HepG2 (cell line): Measurements from ENCODE around the gene PRR12. TPM values are rescaled to one million over a fixed set of nuclear protein-coding genes. Genes with fewer than 3 reads are reported as not detected.

ENCODE experiments used
- ATAC-seq: fragments of 200-7000 bp; cut with Tn5 transposase; 3 replicates; pipeline ENCODE4 v1.9.1; 2020; ENCODE audit warnings: mild to moderate bottlenecking, moderate library complexity
- BruUV-seq: library from RNA; stranded (reverse); fragments of 400-500 nt; replicated peaks from 2 replicates; lab custom pipeline; 2021; lab: Mats Ljungman, UMichigan
- CTCF ChIA-PET: fragments of 300-600 bp; formaldehyde crosslinking; extraction: SDS; loops from one replicate; lab custom pipeline; 2021; ENCODE audit warnings: low total read pairs, inconsistent platforms, low intra/inter-chr PET ratio; lab: Yijun Ruan, JAX
- POLR2A ChIA-PET: fragments of 350-600 bp; sonication (Branson Sonifier 250); formaldehyde crosslinking; loops from one replicate; lab custom pipeline; 2020; ENCODE audit warnings: antibody characterized with exemption, inconsistent platforms; lab: Yijun Ruan, JAX
- DNase-seq: peaks from one replicate; pipeline ENCODE4 v3.0.0-alpha.2; 2015; ENCODE audit warnings: low spot score
- FAIRE-seq: peaks from 3 replicates; lab custom pipeline; 2011; peaks lifted over from hg19 to GRCh38; lab: Jason Lieb, UNC
- H2AFZ ChIP-seq: one replicate; pipeline ENCODE4 v1.6.1; 2011; ENCODE audit warnings: low read length, inconsistent platforms
- H3K27ac ChIP-seq: fragments of 300-600 bp; 3 replicates; pipeline ENCODE4 v1.8.0; 2011; ENCODE audit warnings: mixed run types, mild to moderate bottlenecking, mixed read lengths, low read length, inconsistent platforms; ENCODE audit not compliant: insufficient read depth; ENCODE audit errors: extremely low read length
- H3K27me3 ChIP-seq, 2 experiments: fragments of 200-600 bp in 1 of 2; 2 replicates in 1 of 2; 3 replicates in 1 of 2; pipeline versions ENCODE4 v1.6.0 to v1.8.0; 2011; ENCODE audit warnings: low read length in 2 of 2, mild to moderate bottlenecking in 2 of 2, moderate library complexity in 2 of 2, inconsistent platforms in 1 of 2; ENCODE audit not compliant: insufficient read depth in 2 of 2, control insufficient read depth in 1 of 2
- H3K36me3 ChIP-seq, 2 experiments: fragments of 200-600 bp in 1 of 2; replicated peaks in 1 of 2; 2 replicates in 1 of 2; 3 replicates in 1 of 2; pipeline versions ENCODE4 v1.5.1 to v1.8.0; 2011; ENCODE audit warnings: low read length in 2 of 2, inconsistent platforms in 1 of 2; ENCODE audit not compliant: insufficient read depth in 2 of 2, control insufficient read depth in 1 of 2
- H3K4me1 ChIP-seq: 2 replicates; pipeline ENCODE4 v1.5.1; 2012; ENCODE audit warnings: low read length, inconsistent platforms; ENCODE audit not compliant: insufficient read depth
- H3K4me2 ChIP-seq: 2 replicates; pipeline ENCODE4 v1.6.0; 2011; ENCODE audit warnings: low read depth, low read length, inconsistent platforms
- H3K4me3 ChIP-seq, 3 experiments: fragments of 200-600 bp in 1 of 3; sonication (generic), shearing (Covaris generic) in 1 of 3; replicated peaks in 1 of 3; 2 replicates each; pipeline ENCODE4 v1.5.1; 2011 to 2016; ENCODE audit warnings: low read length in 3 of 3, inconsistent platforms in 2 of 3, low read depth in 2 of 3, mild to moderate bottlenecking in 2 of 3, control low read depth in 1 of 3, mixed read lengths in 1 of 3; ENCODE audit not compliant: insufficient read depth in 1 of 3
- H3K79me2 ChIP-seq: one replicate; pipeline ENCODE4 v1.6.1; 2011; ENCODE audit warnings: low read length, inconsistent platforms; ENCODE audit not compliant: insufficient read depth
- H3K9ac ChIP-seq: 2 replicates; pipeline ENCODE4 v1.6.0; 2011; ENCODE audit warnings: mild to moderate bottlenecking, low read depth, low read length, inconsistent platforms; ENCODE audit not compliant: insufficient read depth
- H3K9me3 ChIP-seq: 2 replicates; pipeline ENCODE4 v1.5.1; 2012; ENCODE audit warnings: mild to moderate bottlenecking, low read length
- H4K20me1 ChIP-seq: 2 replicates; pipeline ENCODE4 v1.6.0; 2011; ENCODE audit warnings: inconsistent platforms, mild to moderate bottlenecking, low read length, moderate library complexity; ENCODE audit not compliant: insufficient read depth
- AGO2 ChIP-seq: fragments of 200-400 bp; formaldehyde crosslinking; optimal IDR thresholded peaks from 2 replicates; pipeline ENCODE3; 2017; ENCODE audit warnings: mild to moderate bottlenecking, low read depth, low read length, moderate library complexity
- NR2F6 ChIP-seq, 2 experiments: IDR thresholded peaks; 2 replicates each; pipeline ENCODE4 v1.6.1; 2016; ENCODE audit warnings: antibody characterized with exemption in 1 of 2, mild to moderate bottlenecking in 1 of 2
- WGBS: methylation state at CpG from one replicate; pipeline ENCODE4 v1.1.6; 2017; ENCODE audit warnings: low lambda C conversion rate; 5-methylcytosine and 5-hydroxymethylcytosine counted together
- in situ Hi-C: cut with HindIII; loops from 2 replicates; pipeline ENCODE4 v1.10.0; 2017; ENCODE audit warnings: low pct_unique_long_range_greater_than_20kb; ENCODE audit not compliant: extremely low pct_ligation_motif_present
- intact Hi-C: fragments of 100-400 bp; cut with micrococcal nuclease; formaldehyde crosslinking; loops from one replicate; pipeline ENCODE4 v1.10.0; 2022; ENCODE audit not compliant: unreplicated experiment
- polyA plus RNA-seq, 8 experiments: library from polyadenylated mRNA; depleted of rRNA in 3 of 8; stranded (reverse) in 7 of 8; unstranded in 1 of 8; fragments of >200 nt; fragmentation: Illumina TruSeq in 4 of 8; extraction: Trizol in 4 of 8; gene quantifications; 2 replicates each; pipeline versions ENCODE4 v1.2.1 to v1.2.3, GENCODE V29; 2011 to 2016; ENCODE audit warnings: low read depth in 4 of 8, missing spikeins in 1 of 8, mixed read lengths in 1 of 8; ENCODE audit not compliant: insufficient read depth in 1 of 8
- total RNA-seq, 5 experiments: library from RNA; depleted of rRNA; stranded (reverse); fragments of >200 nt; fragmentation: Illumina TruSeq; extraction: Trizol; gene quantifications; 2 replicates each; pipeline ENCODE4 v1.2.3, GENCODE V29; 2016; ENCODE audit warnings: low read depth in 1 of 5
- TF ChIP-seq, protein P1 (sequence below): sonication (generic); formaldehyde crosslinking; IDR thresholded peaks from 2 replicates; pipeline ENCODE4 v1.4.0; 2020; ENCODE audit warnings: mild to moderate bottlenecking, missing genetic modification reagents, borderline replicate concordance
- TF ChIP-seq, protein P2 (sequence below): sonication (generic); formaldehyde crosslinking; IDR thresholded peaks from 2 replicates; pipeline ENCODE4 v1.8.0; 2022; ENCODE audit warnings: mild to moderate bottlenecking, missing genetic modification reagents, moderate library complexity

PRR12 gene
- total and polyA plus RNA-seq, 2 of the 13 experiments (the other 11 are each of a cell fraction or from before 2014, with no cell fraction given) = 0.62 to 1.5 TPM

DNA sequence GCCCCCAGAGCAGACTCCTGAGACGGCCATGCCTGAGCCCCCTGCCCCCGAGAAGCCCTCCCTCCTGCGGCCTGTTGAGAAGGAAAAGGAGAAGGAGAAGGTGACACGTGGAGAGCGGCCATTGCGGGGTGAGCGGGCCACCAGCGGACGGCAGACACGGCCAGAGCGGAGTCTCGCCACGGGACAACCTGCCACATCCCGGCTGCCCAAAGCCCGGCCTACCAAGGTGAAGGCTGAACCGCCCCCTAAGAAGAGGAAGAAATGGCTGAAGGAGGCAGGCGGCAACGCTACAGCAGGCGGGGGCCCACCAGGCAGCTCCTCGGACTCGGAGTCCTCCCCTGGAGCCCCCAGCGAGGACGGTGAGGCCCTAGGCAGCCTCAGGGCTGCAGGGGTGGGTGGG, 24.9 kb downstream of the PRR12 start:
- peaks cover 17% of the 10 kb centered on the region for H3K4me1 ChIP-seq
- in situ Hi-C loops (no loop called here), intact Hi-C loops (loop anchor here (1.0 kb wide), 1 partner anchor 15 kb away; no protein-coding TSS in a partner anchor)
- no peak overlapping the region for H3K27ac ChIP-seq
- ChIA-PET CTCF (no interaction called here), POLR2A (no interaction called here)
- H3K4me2 ChIP-seq = no peak overlapping the region
- no peak overlapping the region for H2AFZ ChIP-seq
- no peak overlapping the region for H3K4me3 ChIP-seq
- H3K9me3 ChIP-seq = no peaks in the 10 kb centered on the region
- peaks cover 3% of the 10 kb centered on the region for H4K20me1 ChIP-seq
- FAIRE-seq (no peak), DNase-seq (no peak), ATAC-seq (no peak)
- TF ChIP-seq, protein P1, sequence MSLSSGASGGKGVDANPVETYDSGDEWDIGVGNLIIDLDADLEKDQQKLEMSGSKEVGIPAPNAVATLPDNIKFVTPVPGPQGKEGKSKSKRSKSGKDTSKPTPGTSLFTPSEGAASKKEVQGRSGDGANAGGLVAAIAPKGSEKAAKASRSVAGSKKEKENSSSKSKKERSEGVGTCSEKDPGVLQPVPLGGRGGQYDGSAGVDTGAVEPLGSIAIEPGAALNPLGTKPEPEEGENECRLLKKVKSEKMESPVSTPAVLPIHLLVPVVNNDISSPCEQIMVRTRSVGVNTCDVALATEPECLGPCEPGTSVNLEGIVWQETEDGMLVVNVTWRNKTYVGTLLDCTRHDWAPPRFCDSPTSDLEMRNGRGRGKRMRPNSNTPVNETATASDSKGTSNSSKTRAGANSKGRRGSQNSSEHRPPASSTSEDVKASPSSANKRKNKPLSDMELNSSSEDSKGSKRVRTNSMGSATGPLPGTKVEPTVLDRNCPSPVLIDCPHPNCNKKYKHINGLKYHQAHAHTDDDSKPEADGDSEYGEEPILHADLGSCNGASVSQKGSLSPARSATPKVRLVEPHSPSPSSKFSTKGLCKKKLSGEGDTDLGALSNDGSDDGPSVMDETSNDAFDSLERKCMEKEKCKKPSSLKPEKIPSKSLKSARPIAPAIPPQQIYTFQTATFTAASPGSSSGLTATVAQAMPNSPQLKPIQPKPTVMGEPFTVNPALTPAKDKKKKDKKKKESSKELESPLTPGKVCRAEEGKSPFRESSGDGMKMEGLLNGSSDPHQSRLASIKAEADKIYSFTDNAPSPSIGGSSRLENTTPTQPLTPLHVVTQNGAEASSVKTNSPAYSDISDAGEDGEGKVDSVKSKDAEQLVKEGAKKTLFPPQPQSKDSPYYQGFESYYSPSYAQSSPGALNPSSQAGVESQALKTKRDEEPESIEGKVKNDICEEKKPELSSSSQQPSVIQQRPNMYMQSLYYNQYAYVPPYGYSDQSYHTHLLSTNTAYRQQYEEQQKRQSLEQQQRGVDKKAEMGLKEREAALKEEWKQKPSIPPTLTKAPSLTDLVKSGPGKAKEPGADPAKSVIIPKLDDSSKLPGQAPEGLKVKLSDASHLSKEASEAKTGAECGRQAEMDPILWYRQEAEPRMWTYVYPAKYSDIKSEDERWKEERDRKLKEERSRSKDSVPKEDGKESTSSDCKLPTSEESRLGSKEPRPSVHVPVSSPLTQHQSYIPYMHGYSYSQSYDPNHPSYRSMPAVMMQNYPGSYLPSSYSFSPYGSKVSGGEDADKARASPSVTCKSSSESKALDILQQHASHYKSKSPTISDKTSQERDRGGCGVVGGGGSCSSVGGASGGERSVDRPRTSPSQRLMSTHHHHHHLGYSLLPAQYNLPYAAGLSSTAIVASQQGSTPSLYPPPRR = no peak
- TF ChIP-seq, protein P2, sequence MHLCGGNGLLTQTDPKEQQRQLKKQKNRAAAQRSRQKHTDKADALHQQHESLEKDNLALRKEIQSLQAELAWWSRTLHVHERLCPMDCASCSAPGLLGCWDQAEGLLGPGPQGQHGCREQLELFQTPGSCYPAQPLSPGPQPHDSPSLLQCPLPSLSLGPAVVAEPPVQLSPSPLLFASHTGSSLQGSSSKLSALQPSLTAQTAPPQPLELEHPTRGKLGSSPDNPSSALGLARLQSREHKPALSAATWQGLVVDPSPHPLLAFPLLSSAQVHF = no peak
- TF ChIP-seq AGO2 = peak; percentile 25
- no peak for TF ChIP-seq NR2F6 (IDR thresholded peaks at IDR 0.05)
- no peak for TF ChIP-seq NR2F6 (CRISPR knock-in tag; IDR thresholded peaks at IDR 0.05)
- peaks cover 3% of the 10 kb centered on the region for H3K79me2 ChIP-seq
- H3K36me3 ChIP-seq = peaks cover 19 to 48% of the 10 kb centered on the region in 2 experiments; a peak in 4 of 5 replicates
- BruUV-seq = no TSS peak
- H3K9ac ChIP-seq = no peak overlapping the region
- no peaks in the 10 kb centered on the region for H3K27me3 ChIP-seq
- 98% methylated on average over 22 of the region's 23 CpGs for WGBS
